ENCODE results near the gene TSPYL1. TPM values are rescaled to one million over a fixed set of nuclear protein-coding genes. Genes with fewer than 3 reads are reported as not detected.
"Not testable (repeated sequence)": the region's sequence is repeated elsewhere in the genome, so short reads cannot be mapped to it uniquely, and the experiment has no call there.

The TSPYL1 gene
- total RNA-seq, 1 donor from 2014 or later = 41.8 TPM

DNA sequence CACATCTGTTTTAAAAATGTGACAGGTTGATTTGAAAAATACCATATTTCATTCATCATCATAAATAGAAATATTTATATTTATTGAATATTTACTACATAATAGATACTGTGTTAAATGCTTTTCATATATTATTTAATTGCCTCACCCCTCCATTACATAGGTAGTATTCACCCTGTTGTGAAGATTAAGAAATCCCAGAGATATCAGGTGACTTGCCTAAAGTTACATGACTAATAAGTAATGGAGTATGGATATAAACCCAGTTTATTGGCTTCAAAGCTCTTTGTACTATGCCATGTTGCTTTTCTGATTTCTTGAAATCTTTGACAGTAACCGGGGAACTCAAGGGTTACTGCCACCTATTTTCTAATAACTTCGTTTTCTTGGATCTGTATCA is 10.1 kb upstream of the TSPYL1 start:
- DNase-seq (ENCODE audit: low spot score) = no peak
- no peaks in the 10 kb centered on the region for H3K9me3 Mint-ChIP-seq
- H3K4me1 Mint-ChIP-seq (ENCODE audit: low read depth) = no peaks in the 10 kb centered on the region
- no peak overlapping the region for H3K27ac Mint-ChIP-seq
- peaks cover 7% of the 10 kb centered on the region for H3K27me3 Mint-ChIP-seq (ENCODE audit: insufficient read depth)
- no peak overlapping the region for H3K4me3 Mint-ChIP-seq
- no peaks in the 10 kb centered on the region for H3K36me3 Mint-ChIP-seq (ENCODE audit: low read depth)
- intact Hi-C loops (cut with micrococcal nuclease) = loop anchor here (5.0 to 10.0 kb wide), 2 partner anchors 82 to 1385 kb away; partner anchors contain the start of genes DSE and NUS1

DNA sequence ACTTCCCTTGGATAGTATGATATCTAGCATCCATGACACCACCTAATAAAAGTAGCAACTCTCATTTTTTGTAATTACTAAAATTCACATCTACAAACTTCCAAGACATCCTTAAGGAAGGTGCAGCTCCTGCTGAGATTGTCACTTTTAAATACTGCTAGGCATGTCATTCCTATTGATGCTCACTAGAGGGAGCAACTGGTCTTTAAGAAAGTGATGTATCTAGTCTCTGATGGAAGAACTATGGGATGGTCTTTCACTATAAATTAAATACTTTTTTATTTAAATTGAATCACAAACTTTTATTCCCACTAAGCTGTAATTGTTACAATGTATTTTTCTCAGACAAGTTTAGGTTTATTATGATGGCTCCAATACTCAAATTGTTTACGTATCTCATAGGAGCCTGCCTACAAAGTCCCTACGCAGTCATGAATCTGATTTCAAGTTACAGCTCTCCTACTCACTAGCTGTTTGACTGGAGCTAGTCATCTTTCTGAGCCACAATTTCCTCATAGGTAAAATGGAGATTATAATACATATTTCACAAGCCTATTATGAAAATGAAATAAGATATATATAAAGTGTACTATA is 8.1 kb upstream of the TSPYL1 start:
- Mint-ChIP-seq H3K36me3 (ENCODE audit: low read depth) (no peaks in the 10 kb centered on the region), H3K27ac (no peak overlapping the region), H3K9me3 (no peaks in the 10 kb centered on the region), H3K4me3 (no peak overlapping the region), H3K27me3 (ENCODE audit: insufficient read depth) (peaks cover 9% of the 10 kb centered on the region), H3K4me1 (ENCODE audit: low read depth) (no peaks in the 10 kb centered on the region)
- intact Hi-C loops (cut with micrococcal nuclease) = loop anchor here (1.0 to 10.0 kb wide), 7 partner anchors 8 to 1387 kb away; partner anchors contain the start of genes DSE, NUS1 and TSPYL1
- DNase-seq (ENCODE audit: low spot score) = no peak

DNA sequence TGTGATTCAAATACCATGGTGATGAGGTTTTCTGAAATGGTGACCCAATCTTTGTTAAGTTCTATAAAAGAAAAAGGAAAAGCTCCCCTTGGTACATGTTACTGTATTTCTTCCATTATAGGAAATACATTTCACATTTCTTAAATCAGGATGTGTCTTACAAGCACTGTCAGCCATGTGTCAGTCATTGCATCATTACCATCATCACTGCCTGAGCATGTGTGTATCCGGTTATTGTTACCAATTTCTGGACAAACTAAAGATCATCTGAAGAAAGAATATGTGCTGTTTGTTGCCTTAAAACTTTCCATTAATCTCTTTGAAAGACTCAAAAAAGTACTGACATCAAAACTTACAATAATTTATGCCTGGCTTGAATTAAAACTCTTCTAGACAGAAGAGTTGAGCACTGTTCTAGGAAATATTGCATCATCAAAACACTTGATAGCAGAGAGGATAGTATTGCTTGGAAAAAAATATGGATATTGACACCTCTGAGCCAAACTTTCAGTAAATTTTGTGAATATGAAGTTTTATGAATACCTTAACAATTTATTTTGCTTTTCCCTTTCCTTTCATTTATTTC is 7.1 kb upstream of the TSPYL1 start:
- no peaks in the 10 kb centered on the region for H3K9me3 Mint-ChIP-seq
- no peak overlapping the region for H3K4me3 Mint-ChIP-seq

DNA sequence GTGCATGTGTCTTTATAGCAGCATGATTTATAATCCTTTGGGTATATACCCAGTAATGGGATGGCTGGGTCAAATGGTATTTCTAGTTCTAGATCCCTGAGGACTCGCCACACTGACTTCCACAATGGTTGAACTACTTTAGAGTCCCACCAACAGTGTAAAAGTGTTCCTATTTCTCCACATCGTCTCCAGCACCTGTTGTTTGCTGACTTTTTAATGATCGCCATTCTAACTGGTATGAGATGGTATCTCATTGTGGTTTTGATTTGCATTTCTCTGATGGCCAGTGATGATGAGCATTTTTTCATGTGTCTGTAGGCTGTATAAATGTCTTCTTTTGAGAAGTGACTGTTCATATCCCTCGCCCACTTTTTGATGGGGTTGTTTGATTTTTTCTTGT is 5.3 kb upstream of the TSPYL1 start:
- H3K27ac Mint-ChIP-seq; DNase-seq (ENCODE audit: low spot score); H3K4me3 Mint-ChIP-seq; H3K9me3 Mint-ChIP-seq; H3K36me3 Mint-ChIP-seq (ENCODE audit: low read depth): not testable (repeated sequence)
- intact Hi-C loops (cut with micrococcal nuclease) = loop anchor here (5.0 to 10.0 kb wide), 2 partner anchors 87 to 1390 kb away; partner anchors contain the start of genes DSE and NUS1
- H3K27me3 Mint-ChIP-seq (ENCODE audit: insufficient read depth) = peaks cover 11% of the 10 kb centered on the region
- peaks cover 11% of the 10 kb centered on the region for H3K4me1 Mint-ChIP-seq (ENCODE audit: low read depth)

More for the DNA sequence above, 7.1 kb upstream of the TSPYL1 start:
- no peaks in the 10 kb centered on the region for H3K36me3 Mint-ChIP-seq (ENCODE audit: low read depth)
- DNase-seq (ENCODE audit: low spot score) = no peak
- H3K4me1 Mint-ChIP-seq (ENCODE audit: low read depth) = no peaks in the 10 kb centered on the region
- no peak overlapping the region for H3K27ac Mint-ChIP-seq
- peaks cover 11% of the 10 kb centered on the region for H3K27me3 Mint-ChIP-seq (ENCODE audit: insufficient read depth)
- intact Hi-C loops (cut with micrococcal nuclease) = loop anchor here (1.0 to 10.0 kb wide), 7 partner anchors 8 to 1388 kb away; partner anchors contain the start of genes DSE, NUS1 and TSPYL1

DNA sequence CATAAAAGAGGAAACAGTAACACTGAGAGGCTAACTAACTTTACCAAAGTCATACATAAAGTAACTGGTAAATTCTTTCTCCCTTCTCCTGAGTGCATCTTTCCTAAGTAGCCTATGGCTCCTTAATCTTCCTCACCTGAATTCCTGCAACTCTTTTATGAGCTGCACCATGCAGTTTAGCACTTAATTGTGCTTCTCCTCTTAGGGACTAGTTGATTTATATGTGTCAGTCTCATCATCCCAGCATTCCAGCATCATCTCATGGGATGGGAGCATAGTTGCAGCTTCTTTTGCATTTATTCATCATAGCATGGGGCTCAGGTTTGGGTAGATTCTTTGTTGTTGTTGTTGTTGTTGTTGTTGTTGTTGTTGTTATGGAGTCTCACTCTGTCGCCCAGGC is 3.5 kb upstream of the TSPYL1 start:
- Mint-ChIP-seq H3K9me3 (no peaks in the 10 kb centered on the region), H3K4me3 (no peak overlapping the region), H3K4me1 (ENCODE audit: low read depth) (peaks cover 21% of the 10 kb centered on the region), H3K27ac (no peak overlapping the region), H3K36me3 (ENCODE audit: low read depth) (peaks cover 12% of the 10 kb centered on the region), H3K27me3 (ENCODE audit: insufficient read depth) (peaks cover 11% of the 10 kb centered on the region)
- no peak for DNase-seq (ENCODE audit: low spot score)
- intact Hi-C loops (cut with micrococcal nuclease) = loop anchor here (10.0 kb wide), 1 partner anchor 1392 kb away; the partner anchor contains the start of gene NUS1

- Mint-ChIP-seq H3K27ac (no peak overlapping the region), H3K9me3 (no peaks in the 10 kb centered on the region), H3K4me3 (no peak overlapping the region), H3K4me1 (ENCODE audit: low read depth) (peaks cover 26% of the 10 kb centered on the region), H3K27me3 (ENCODE audit: insufficient read depth) (peaks cover 11% of the 10 kb centered on the region), H3K36me3 (ENCODE audit: low read depth) (peaks cover 16% of the 10 kb centered on the region)
- DNase-seq (ENCODE audit: low spot score) = no peak
- intact Hi-C loops (cut with micrococcal nuclease) = loop anchor here (10.0 kb wide), 1 partner anchor 1392 kb away; the partner anchor contains the start of gene NUS1
Measured at GRCh38 chr6:116282698-116283097, 3.0 kb upstream of the TSPYL1 start.

- Mint-ChIP-seq H3K36me3 (ENCODE audit: low read depth) (peaks cover 27% of the 10 kb centered on the region), H3K27ac (no peak overlapping the region), H3K27me3 (ENCODE audit: insufficient read depth) (peaks cover 7% of the 10 kb centered on the region), H3K4me3 (no peak overlapping the region), H3K9me3 (no peaks in the 10 kb centered on the region), H3K4me1 (ENCODE audit: low read depth) (peaks cover 41% of the 10 kb centered on the region)
- intact Hi-C loops (cut with micrococcal nuclease) = loop anchor here (1.0 to 10.0 kb wide), 4 partner anchors 182 to 1394 kb away; partner anchors contain the start of genes NUS1, RWDD1 and ZUP1
- DNase-seq (ENCODE audit: low spot score) = no peak
Measured at GRCh38 chr6:116280933-116281316, 1.2 kb upstream of the TSPYL1 start.

- no peaks in the 10 kb centered on the region for H3K9me3 Mint-ChIP-seq
- peaks cover 47% of the 10 kb centered on the region for H3K4me1 Mint-ChIP-seq (ENCODE audit: low read depth)
- H3K4me3 Mint-ChIP-seq = peak overlapping the region; percentile 91
- intact Hi-C loops (cut with micrococcal nuclease) = loop anchor here (1.0 to 10.0 kb wide), 4 partner anchors 182 to 1394 kb away; partner anchors contain the start of genes NUS1, RWDD1 and ZUP1
- peaks cover 7% of the 10 kb centered on the region for H3K27me3 Mint-ChIP-seq (ENCODE audit: insufficient read depth)
- no peak for DNase-seq (ENCODE audit: low spot score)
- peaks cover 30% of the 10 kb centered on the region for H3K36me3 Mint-ChIP-seq (ENCODE audit: low read depth)
- peak overlapping the region; percentile 95 for H3K27ac Mint-ChIP-seq
Measured at GRCh38 chr6:116280161-116280932, 617 bp upstream of the TSPYL1 start.

GRCh38 chr6:116278854-116279231 is 887 bp downstream of the TSPYL1 start:
- H3K27ac Mint-ChIP-seq = peak overlapping the region; percentile 95
- peaks cover 52% of the 10 kb centered on the region for H3K4me1 Mint-ChIP-seq (ENCODE audit: low read depth)
- H3K9me3 Mint-ChIP-seq = no peaks in the 10 kb centered on the region
- intact Hi-C loops (cut with micrococcal nuclease) = loop anchor here (1.0 to 5.0 kb wide), 5 partner anchors 8 to 402 kb away; partner anchors contain the start of genes KPNA5 and TSPYL4
- peak; percentile 6 for DNase-seq (ENCODE audit: low spot score)
- H3K36me3 Mint-ChIP-seq (ENCODE audit: low read depth) = peaks cover 36% of the 10 kb centered on the region
- H3K4me3 Mint-ChIP-seq = peak overlapping the region; percentile 91
- H3K27me3 Mint-ChIP-seq (ENCODE audit: insufficient read depth) = peaks cover 2% of the 10 kb centered on the region

DNA sequence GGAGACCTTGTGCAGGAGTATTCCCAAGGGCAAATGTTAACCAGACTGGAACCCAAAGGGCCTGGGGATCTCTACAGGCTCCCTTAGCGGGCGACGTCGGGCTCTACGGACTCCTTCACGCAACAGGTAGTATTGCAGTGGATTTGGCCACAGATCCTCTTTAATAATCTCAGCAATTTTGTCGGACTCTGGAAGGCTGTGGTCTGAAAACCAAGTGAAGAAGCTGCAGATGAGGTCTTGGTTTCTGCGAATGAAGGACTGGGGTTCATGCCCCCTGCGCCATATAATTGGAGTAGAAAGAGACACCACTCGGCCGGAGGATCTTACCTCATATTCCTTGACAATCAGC is 1.3 kb downstream of the TSPYL1 start:
- peaks cover 2% of the 10 kb centered on the region for H3K27me3 Mint-ChIP-seq (ENCODE audit: insufficient read depth)
- no peaks in the 10 kb centered on the region for H3K9me3 Mint-ChIP-seq
- peak overlapping the region; percentile 64 for H3K27ac Mint-ChIP-seq
- intact Hi-C loops (cut with micrococcal nuclease) = loop anchor here (5.0 kb wide), 1 partner anchor 61 kb away; no protein-coding TSS in a partner anchor
- DNase-seq (ENCODE audit: low spot score) = no peak
- H3K36me3 Mint-ChIP-seq (ENCODE audit: low read depth) = peaks cover 36% of the 10 kb centered on the region
- H3K4me3 Mint-ChIP-seq = peak overlapping the region; percentile 91
- H3K4me1 Mint-ChIP-seq (ENCODE audit: low read depth) = peaks cover 52% of the 10 kb centered on the region

- H3K36me3 Mint-ChIP-seq (ENCODE audit: low read depth) = peaks cover 39% of the 10 kb centered on the region
Measured at GRCh38 chr6:116277124-116277523, 2.6 kb downstream of the TSPYL1 start.

DNA sequence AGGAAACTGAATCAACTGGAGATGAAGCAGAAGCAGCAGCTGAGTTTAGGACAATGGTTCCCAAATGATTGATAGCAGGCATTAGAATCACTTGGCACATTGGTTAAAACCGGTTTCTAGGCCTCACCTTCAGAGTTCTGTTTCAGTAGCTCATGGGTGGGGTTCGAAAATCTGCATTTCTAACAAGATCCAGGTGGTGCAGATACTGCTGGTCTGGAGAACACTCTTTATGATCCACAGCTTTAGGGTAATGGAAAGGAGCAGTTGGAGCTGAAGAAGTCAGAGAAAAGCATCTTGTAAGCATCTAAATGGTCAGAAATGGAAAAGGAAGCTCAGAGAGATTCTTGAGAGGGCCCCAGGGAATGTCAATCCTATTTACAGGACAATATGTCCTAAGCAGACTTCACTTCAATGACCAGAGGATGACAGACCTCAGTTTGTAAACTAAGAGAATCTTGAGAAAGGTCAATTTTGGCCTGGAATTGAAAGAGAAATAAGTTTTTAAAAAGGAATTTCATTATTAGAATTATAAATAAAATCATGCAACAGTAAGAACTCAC is 8.5 kb downstream of the TSPYL1 start:
- Mint-ChIP-seq H3K4me1 (ENCODE audit: low read depth) (peaks cover 20% of the 10 kb centered on the region), H3K9me3 (no peaks in the 10 kb centered on the region), H3K4me3 (no peak overlapping the region), H3K36me3 (ENCODE audit: low read depth) (peaks cover 16% of the 10 kb centered on the region), H3K27me3 (ENCODE audit: insufficient read depth) (no peaks in the 10 kb centered on the region), H3K27ac (no peak overlapping the region)
- intact Hi-C loops (cut with micrococcal nuclease) = no loop called here
- DNase-seq (ENCODE audit: low spot score) = no peak

More at GRCh38 chr6:116277124-116277523, 2.6 kb downstream of the TSPYL1 start:
- Mint-ChIP-seq H3K4me3 (peak overlapping the region; percentile 91), H3K27ac (no peak overlapping the region), H3K27me3 (ENCODE audit: insufficient read depth) (peaks cover 2% of the 10 kb centered on the region), H3K9me3 (no peaks in the 10 kb centered on the region), H3K4me1 (ENCODE audit: low read depth) (peaks cover 52% of the 10 kb centered on the region)
- intact Hi-C loops (cut with micrococcal nuclease) = loop anchor here (5.0 kb wide), 1 partner anchor 60 kb away; no protein-coding TSS in a partner anchor
- DNase-seq (ENCODE audit: low spot score) = no peak

Data from activated T-helper 1 cell treated with anti-CD3 and anti-CD28 coated beads, Interleukin-12 subunit alpha, Interleukin-12 subunit beta, Interleukin-2, Interleukin-4 antibody, amounts not matched to agents 30 ng/mL and 10 ng/mL and 1 ng/mL, durations not matched to agents 14 hours and 24 hours and 36 hours (primary cell).